Heart left ventricle (tissue), 16 donors: ENCODE measurements around the gene PHACTR1. TPM values are rescaled to one million over a fixed set of nuclear protein-coding genes. Genes with fewer than 3 reads are reported as not detected.
A peak's percentile ranks its signal among the peaks of the same experiment; 100 is the strongest.

Source experiments
- ATAC-seq, 4 donors: fragments of 200-7000 bp; cut with Tn5 transposase; one replicate each; pipeline ENCODE4 v1.9.1; 2020 to 2022; ENCODE audit warnings: moderate library complexity in 4 of 4, mild to moderate bottlenecking in 3 of 4, moderate number of reproducible peaks in 1 of 4
- DNase-seq, 5 donors: peaks; one replicate each; pipeline ENCODE4 v3.0.0-alpha.2; 2020
- H3K27ac ChIP-seq, 12 donors: fragments of 200-600 bp; sonication (generic) in 4 of 12; one replicate each; pipeline versions ENCODE4 v1.5.0 to v1.8.0; 2016 to 2022; ENCODE audit warnings: mild to moderate bottlenecking in 2 of 12
- H3K27me3 ChIP-seq, 9 donors: fragments of 200-600 bp; sonication (generic) in 2 of 9; one replicate each; pipeline versions ENCODE4 v1.5.1 to v1.8.0; 2016 to 2022; ENCODE audit warnings: mild to moderate bottlenecking in 3 of 9
- H3K36me3 ChIP-seq, 9 donors: fragments of 200-600 bp; sonication (generic) in 2 of 9; one replicate each; pipeline versions ENCODE4 v1.5.0 to v1.8.0; 2018 to 2022; ENCODE audit warnings: mild to moderate bottlenecking in 2 of 9
- H3K4me1 ChIP-seq, 12 donors: fragments of 200-600 bp; sonication (generic) in 4 of 12; one replicate each; pipeline versions ENCODE4 v1.5.0 to v1.8.0; 2016 to 2022; ENCODE audit warnings: mild to moderate bottlenecking in 3 of 12
- H3K4me3 ChIP-seq, 12 donors: fragments of 200-600 bp; sonication (generic) in 4 of 12; one replicate each; pipeline versions ENCODE4 v1.5.0 to v1.8.0; 2017 to 2022; ENCODE audit warnings: mild to moderate bottlenecking in 9 of 12, moderate library complexity in 4 of 12
- H3K9me3 ChIP-seq, 12 donors: fragments of 200-600 bp; sonication (generic) in 4 of 12; one replicate each; pipeline versions ENCODE4 v1.5.0 to v1.8.0; 2016 to 2022; ENCODE audit warnings: mild to moderate bottlenecking in 1 of 12
- CTCF ChIP-seq, 12 donors: fragments of 200-600 bp; sonication (generic) in 4 of 12; IDR thresholded peaks; one replicate each; pipeline versions ENCODE4 v1.5.0 to v1.8.0; 2018 to 2022; ENCODE audit warnings: antibody characterized with exemption in 12 of 12, mild to moderate bottlenecking in 5 of 12
- POLR2A ChIP-seq, 2 donors: fragments of 450-650 bp; IDR thresholded peaks; one replicate each; pipeline ENCODE4 v1.6.1; 2017; ENCODE audit warnings: antibody characterized with exemption in 2 of 2, mild to moderate bottlenecking in 2 of 2, moderate library complexity in 2 of 2
- WGBS, 4 donors: extraction: QIAGEN DNeasy Blood & Tissue Kit in 2 of 4; methylation state at CpG; one replicate each; pipeline versions ENCODE4 v1.1.5 to v1.1.7; 2013 to 2018; 5-methylcytosine and 5-hydroxymethylcytosine counted together
- intact Hi-C, 10 donors: fragments of 100-400 bp; cut with DNase I; formaldehyde crosslinking; loops; one replicate each; pipeline versions ENCODE4 v1.11.1 to v1.14.2; 2022
- polyA plus RNA-seq, 2 donors: library from polyadenylated mRNA; stranded (reverse); fragments of 200-250 nt; gene quantifications; one replicate each; pipeline ENCODE4 v1.2.3, GENCODE V29; 2013
- total RNA-seq, 9 donors: library from RNA; depleted of rRNA in 2 of 9; stranded (reverse); fragments of >200 nt in 2 of 9; fragmentation: NEBNext Ultra II Directional in 3 of 9; extraction: Animal tissue kit (Norgen Biotek cat#: 25700) in 3 of 9; gene quantifications; one replicate each; pipeline versions ENCODE4 v1.1.0 to v1.2.4, GENCODE V29; 2016 to 2023
- donor health status: ischemic (EF 13 %, LVEDD 7.1; RV severe dilation, severe dysfunction).
- donor health status: healthy with polysubstance abuse.
- donor health status: DM: no; HTN: yes; CAD: no.
- donor health status: DM: no; HTN: no; CAD: no.
- donor health status: ischemic (EF 25% LVEDD 6.9; RV normal size, moderate dysfunction).
- donor health status: ischemic (EF 25% LVEDD 5.7; RV mildly dilated, moderate dysfunction).
- donor health status: healthy.
- donor health status: DM: yes; HTN: yes; CAD: no.
- donor health status: ischemic (EF 35%, LVEDD 5.7; RV mildly dilated, moderate dysfunction).
- donor health status: nonischemic (EF 11% LVEDD 7.7; RV severe dilation, severe dysfunction).
- donor health status: DM: yes; HTN: yes; CAD: no.
- donor health status: PGD.
- donor health status: ischemic (EF 29% LVEDD 5.4; RV normal size, mild dysfunction).
- donor health status: nonischemic (EF 23%, LVEDD 6.1; RV moderate dilation, normal function).

PHACTR1 gene
- total and polyA plus RNA-seq, 11 donors, result 21.2 to 238 (median 87.4) TPM

- H3K36me3 ChIP-seq, result no peaks in the 10 kb centered on the region
- 12 to 20% (median 16%) methylated on average over 3 of the region's 3 CpGs for WGBS, 4 donors
- no peaks in the 10 kb centered on the region for H3K9me3 ChIP-seq
- TF ChIP-seq CTCF (IDR thresholded peaks at IDR 0.05) (no peak), POLR2A (IDR thresholded peaks at IDR 0.05) (no peak)
- intact Hi-C loops, result loop anchor here in 1 of 10 donors (10.0 kb wide), 1 partner anchor 62 kb away; no protein-coding TSS in a partner anchor
- H3K4me1 ChIP-seq, result peaks cover 7 to 82% (median 43%) of the 10 kb centered on the region in 12 donors
- peak overlapping the region in 1 of 12 donors; percentile 44 for H3K27ac ChIP-seq
- ATAC-seq (peak in 1 of 4 donors; percentile 14), DNase-seq (no peak)
- no peaks in the 10 kb centered on the region for H3K27me3 ChIP-seq
- no peak overlapping the region for H3K4me3 ChIP-seq
Measured at GRCh38 chr6:13076575-13076974, 360.0 kb downstream of the PHACTR1 start.

GRCh38 chr6:13077117-13077516 lies 360.6 kb downstream of the PHACTR1 start:
- Histone ChIP-seq H3K4me3 (no peak overlapping the region), H3K27ac (peak overlapping the region in 3 of 12 donors; percentile 5 to 23 (median 10)), H3K9me3 (no peaks in the 10 kb centered on the region), H3K36me3 (no peaks in the 10 kb centered on the region), H3K27me3 (no peaks in the 10 kb centered on the region), H3K4me1 (peaks cover 4 to 77% (median 41%) of the 10 kb centered on the region in 12 donors)
- DNase-seq (no peak), ATAC-seq (peak in 2 of 4 donors; percentile 18 to 42)
- 18 to 36% (median 31%) methylated on average over 1 of the region's 1 CpG for WGBS, 4 donors
- no peak for TF ChIP-seq POLR2A (IDR thresholded peaks at IDR 0.05)
- no peak for TF ChIP-seq CTCF (IDR thresholded peaks at IDR 0.05)
- intact Hi-C loops, result loop anchor here in 1 of 10 donors (10.0 kb wide), 1 partner anchor 62 kb away; no protein-coding TSS in a partner anchor

- TF ChIP-seq CTCF (IDR thresholded peaks at IDR 0.05) (no peak), POLR2A (IDR thresholded peaks at IDR 0.05) (no peak)
- peak in 2 of 4 donors; percentile 52 to 56 for ATAC-seq
- H3K27ac ChIP-seq, result peak overlapping the region in 7 of 12 donors; percentile 1 to 61 (median 44)
- WGBS, 4 donors, result 46 to 61% (median 58%) methylated on average over 6 of the region's 6 CpGs
- no peaks in the 10 kb centered on the region for H3K36me3 ChIP-seq
- no peaks in the 10 kb centered on the region for H3K9me3 ChIP-seq
- H3K27me3 ChIP-seq, result no peaks in the 10 kb centered on the region
- no peak for DNase-seq
- no peak overlapping the region for H3K4me3 ChIP-seq
- intact Hi-C loops, result loop anchor here in 1 of 10 donors (10.0 kb wide), 1 partner anchor 64 kb away; no protein-coding TSS in a partner anchor
- H3K4me1 ChIP-seq, result peaks cover 3 to 68% (median 39%) of the 10 kb centered on the region in 12 donors
Measured at GRCh38 chr6:13079096-13079723, 362.6 kb downstream of the PHACTR1 start.

- 59 to 74% (median 66%) methylated on average over 5 of the region's 5 CpGs for WGBS, 4 donors
- Histone ChIP-seq H3K9me3 (no peaks in the 10 kb centered on the region), H3K4me3 (no peak overlapping the region), H3K27me3 (no peaks in the 10 kb centered on the region), H3K27ac (peak overlapping the region in 9 of 12 donors; percentile 3 to 61 (median 35)), H3K4me1 (peaks cover 3 to 59% (median 32%) of the 10 kb centered on the region in 12 donors), H3K36me3 (no peaks in the 10 kb centered on the region)
- ATAC-seq, result peak in 1 of 4 donors; percentile 32
- intact Hi-C loops, result no loop called here
- no peak for DNase-seq
- TF ChIP-seq CTCF (IDR thresholded peaks at IDR 0.05) (no peak), POLR2A (IDR thresholded peaks at IDR 0.05) (no peak)
Measured at GRCh38 chr6:13080462-13081188, 364.1 kb downstream of the PHACTR1 start.
